Ascending aorta (tissue), 2 donors: Measurements from ENCODE around the gene C11orf91. TPM values are rescaled to one million over a fixed set of nuclear protein-coding genes. Genes with fewer than 3 reads are reported as not detected.

Source experiments
- DNase-seq, 2 donors: peaks; one replicate each; pipeline ENCODE4 v3.0.0-alpha.2; 2019; ENCODE audit warnings: low spot score in 2 of 2
- H3K27ac ChIP-seq, 2 donors: fragments of 200-600 bp; sonication (generic); one replicate each; pipeline ENCODE4 v1.5.1; 2016 to 2017; ENCODE audit warnings: mild to moderate bottlenecking in 1 of 2
- H3K27me3 ChIP-seq: fragments of 200-600 bp; sonication (generic); one replicate; pipeline ENCODE4 v1.5.1; 2017
- H3K36me3 ChIP-seq, 2 donors: fragments of 200-600 bp; sonication (generic); one replicate each; pipeline ENCODE4 v1.5.1; 2016
- H3K4me1 ChIP-seq, 2 donors: fragments of 200-600 bp; sonication (generic); one replicate each; pipeline ENCODE4 v1.5.1; 2016 to 2017; ENCODE audit warnings: mild to moderate bottlenecking in 1 of 2
- H3K4me3 ChIP-seq, 2 donors: fragments of 200-600 bp; sonication (generic); one replicate each; pipeline ENCODE4 v1.5.1; 2016 to 2017; ENCODE audit warnings: mild to moderate bottlenecking in 1 of 2
- H3K9me3 ChIP-seq, 2 donors: fragments of 200-600 bp; sonication (generic); one replicate each; pipeline ENCODE4 v1.5.1; 2016
- CTCF ChIP-seq, 3 experiments: fragments of 200-600 bp in 2 of 3; fragments of 450-650 bp in 1 of 3; sonication (generic) in 2 of 3; IDR thresholded peaks; one replicate each; pipeline ENCODE4 v1.5.1; 2016 to 2019; ENCODE audit warnings: antibody characterized with exemption in 3 of 3, mild to moderate bottlenecking in 1 of 3, moderate library complexity in 1 of 3
- intact Hi-C: fragments of 100-400 bp; cut with DNase I; formaldehyde crosslinking; loops from one replicate; pipeline ENCODE4 v1.15.1; 2023
- total RNA-seq: library from RNA; depleted of rRNA; stranded (reverse); fragments of >200 nt; gene quantifications from one replicate; pipeline ENCODE4 v1.1.0, GENCODE V29; 2016

Gene C11orf91
- total RNA-seq, 1 donor from 2014 or later: not detected

DNA sequence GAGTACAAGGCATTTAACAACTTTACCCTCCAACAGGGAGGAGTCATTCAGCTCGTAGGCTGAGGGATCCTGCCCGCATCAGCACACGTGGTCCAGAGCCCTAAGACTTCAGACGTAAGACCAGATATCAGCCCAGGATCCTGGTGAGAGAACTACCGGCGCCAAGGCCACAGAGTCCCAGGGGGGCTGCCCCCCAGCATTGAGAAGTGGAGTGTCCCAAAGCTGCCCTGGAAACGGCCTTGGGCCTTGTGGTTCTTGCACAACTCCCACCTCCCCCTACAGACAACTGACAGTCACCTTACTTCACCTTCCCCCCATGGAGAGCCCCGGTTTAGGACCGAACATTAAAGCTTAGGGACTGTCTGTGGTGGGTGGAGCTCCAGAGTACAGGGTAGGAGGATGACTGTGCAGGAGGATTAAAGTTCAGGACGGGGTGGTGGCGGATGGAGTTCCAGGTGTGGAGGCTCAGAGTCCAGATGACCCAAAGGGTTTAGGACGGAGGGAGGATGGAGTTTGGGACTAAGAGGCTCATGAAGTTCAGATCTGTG is 1.0 kb downstream of the C11orf91 start:
- TF ChIP-seq CTCF (IDR thresholded peaks at IDR 0.05): no peak
- Histone ChIP-seq H3K27ac (peak overlapping the region; percentile 58 to 67), H3K4me3 (no peak overlapping the region), H3K27me3 (no peaks in the 10 kb centered on the region), H3K36me3 (no peaks in the 10 kb centered on the region), H3K4me1 (peaks cover 0 to 13% of the 10 kb centered on the region in 2 donors), H3K9me3 (no peaks in the 10 kb centered on the region)
- DNase-seq: no peak
- intact Hi-C loops: loop anchor here (1.0 to 10.0 kb wide), 6 partner anchors 7 to 555 kb away; partner anchors contain the start of genes CAPRIN1, CD59 and CSTF3

DNA sequence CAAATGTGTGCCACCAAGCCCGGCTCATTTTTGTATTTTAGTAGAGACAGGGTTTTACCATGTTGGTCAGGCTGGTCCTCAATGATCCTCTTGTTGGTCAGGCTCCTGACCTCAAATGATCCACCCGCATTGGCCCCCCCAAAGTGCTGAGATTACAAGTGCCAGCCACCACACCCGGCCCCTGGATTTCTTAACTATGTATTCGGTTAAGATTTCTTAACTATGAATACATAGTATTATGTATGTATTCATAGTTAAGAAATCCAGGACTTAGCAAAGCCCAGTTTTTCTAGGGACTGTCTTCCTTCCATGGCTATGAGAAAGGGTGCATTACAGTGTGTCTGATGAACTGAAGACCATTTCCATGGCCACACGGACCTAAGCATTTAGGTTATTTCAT is 1.7 kb downstream of the C11orf91 start:
- no peaks in the 10 kb centered on the region for H3K9me3 ChIP-seq
- intact Hi-C loops: loop anchor here (10.0 kb wide), 2 partner anchors 246 to 556 kb away; no protein-coding TSS in a partner anchor
- no peaks in the 10 kb centered on the region for H3K27me3 ChIP-seq
- H3K27ac ChIP-seq: no peak overlapping the region
- H3K36me3 ChIP-seq: no peaks in the 10 kb centered on the region
- no peak for DNase-seq
- H3K4me1 ChIP-seq: peaks cover 0 to 13% of the 10 kb centered on the region in 2 donors
- H3K4me3 ChIP-seq: no peak overlapping the region
- no peak for TF ChIP-seq CTCF (IDR thresholded peaks at IDR 0.05)

DNA sequence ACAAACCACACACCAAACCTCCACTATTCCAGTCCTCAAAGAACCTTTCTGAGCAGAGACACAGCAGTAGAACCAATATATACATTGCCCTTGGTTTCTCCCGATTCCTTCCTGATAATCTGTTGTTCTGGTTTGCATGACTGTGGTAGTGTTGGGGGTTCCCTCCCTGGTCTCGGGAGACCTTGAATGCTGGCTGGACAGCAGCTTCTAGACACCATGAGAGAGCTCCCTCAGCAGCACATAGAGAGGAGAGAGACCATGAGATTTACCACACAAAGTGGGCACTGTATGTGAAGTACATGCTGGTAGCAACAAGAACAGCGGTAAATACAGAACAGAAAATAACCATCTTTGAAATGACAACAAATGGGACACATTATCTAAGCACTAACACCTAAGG is 2.6 kb downstream of the C11orf91 start:
- no peak overlapping the region for H3K4me3 ChIP-seq
- intact Hi-C loops: loop anchor here (10.0 kb wide), 2 partner anchors 247 to 557 kb away; no protein-coding TSS in a partner anchor
- H3K27me3 ChIP-seq: no peaks in the 10 kb centered on the region
- peaks cover 0 to 16% of the 10 kb centered on the region in 2 donors for H3K4me1 ChIP-seq
- no peaks in the 10 kb centered on the region for H3K9me3 ChIP-seq
- no peak for DNase-seq
- no peak overlapping the region for H3K27ac ChIP-seq
- H3K36me3 ChIP-seq: no peaks in the 10 kb centered on the region
- TF ChIP-seq CTCF (IDR thresholded peaks at IDR 0.05): no peak

- intact Hi-C loops: loop anchor here (10.0 kb wide), 2 partner anchors 248 to 558 kb away; no protein-coding TSS in a partner anchor
- peaks cover 0 to 22% of the 10 kb centered on the region in 2 donors for H3K4me1 ChIP-seq
- H3K9me3 ChIP-seq: no peaks in the 10 kb centered on the region
- no peak overlapping the region for H3K27ac ChIP-seq
- H3K4me3 ChIP-seq: no peak overlapping the region
- no peaks in the 10 kb centered on the region for H3K27me3 ChIP-seq
- DNase-seq: no peak
- no peaks in the 10 kb centered on the region for H3K36me3 ChIP-seq
- TF ChIP-seq CTCF (IDR thresholded peaks at IDR 0.05): no peak
These were observed 3.5 kb downstream of the C11orf91 start for GRCh38 chr11:33696931-33697638.

GRCh38 chr11:33696411-33696810 is 4.2 kb downstream of the C11orf91 start:
- no peak for DNase-seq
- H3K27ac ChIP-seq: no peak overlapping the region
- H3K4me3 ChIP-seq: no peak overlapping the region
- no peaks in the 10 kb centered on the region for H3K9me3 ChIP-seq
- peaks cover 3 to 19% of the 10 kb centered on the region in 2 donors for H3K4me1 ChIP-seq
- H3K27me3 ChIP-seq: no peaks in the 10 kb centered on the region
- H3K36me3 ChIP-seq: no peaks in the 10 kb centered on the region
- TF ChIP-seq CTCF (IDR thresholded peaks at IDR 0.05): no peak
- intact Hi-C loops: loop anchor here (10.0 kb wide), 2 partner anchors 248 to 558 kb away; no protein-coding TSS in a partner anchor
